IMR-90 (cell line): ENCODE data around the gene HIGD2A. TPM values are rescaled to one million over a fixed set of nuclear protein-coding genes. Genes with fewer than 3 reads are reported as not detected.

Experiments used
- ATAC-seq: fragments of 200-7000 bp; cut with Tn5 transposase; 2 replicates; pipeline ENCODE4 v1.9.1; 2020; ENCODE audit warnings: low read depth, mild to moderate bottlenecking, moderate library complexity
- BruUV-seq: library from RNA; stranded (reverse); fragments of 400-500 nt; replicated peaks from 2 replicates; lab custom pipeline; 2021; lab: Mats Ljungman, UMichigan
- CTCF ChIA-PET: fragments of 300-600 bp; formaldehyde crosslinking; extraction: SDS; loops from one replicate; lab custom pipeline; 2021; ENCODE audit warnings: antibody characterized with exemption; lab: Yijun Ruan, JAX
- POLR2A ChIA-PET: fragments of 300-600 bp; sonication (Branson Sonifier 250); formaldehyde crosslinking; loops from one replicate; lab custom pipeline; 2022; ENCODE audit warnings: antibody characterized with exemption; ENCODE audit not compliant: unreplicated experiment; lab: Charles Lee
- DNase-seq: peaks from one replicate; pipeline ENCODE4 v3.0.0; 2013
- H2AFZ ChIP-seq: replicated peaks from 2 replicates; pipeline ENCODE3; 2013; ENCODE audit warnings: low read length, mild to moderate bottlenecking; ENCODE audit not compliant: poor library complexity
- H2AK5ac ChIP-seq: 2 replicates; pipeline ENCODE4 v1.6.1; 2013; ENCODE audit warnings: low read depth, low read length, inconsistent platforms
- H2AK9ac ChIP-seq: replicated peaks from 2 replicates; pipeline ENCODE3; 2013; ENCODE audit warnings: mild to moderate bottlenecking, low read depth, low read length, moderate library complexity; ENCODE audit not compliant: poor library complexity
- H2BK120ac ChIP-seq: 2 replicates; pipeline ENCODE4 v1.6.1; 2013; ENCODE audit warnings: low read depth, low read length, inconsistent platforms
- H2BK15ac ChIP-seq: 3 replicates; pipeline ENCODE4 v1.6.1; 2013; ENCODE audit warnings: low read depth, low read length, inconsistent platforms
- H2BK20ac ChIP-seq: 2 replicates; pipeline ENCODE4 v1.6.1; 2013; ENCODE audit warnings: low read depth, mild to moderate bottlenecking, inconsistent platforms, low read length, moderate library complexity
- H2BK5ac ChIP-seq: 2 replicates; pipeline ENCODE4 v1.6.1; 2013; ENCODE audit warnings: mild to moderate bottlenecking, low read depth, low read length, inconsistent platforms; ENCODE audit not compliant: poor library complexity, severe bottlenecking
- H3K14ac ChIP-seq: replicated peaks from 2 replicates; pipeline ENCODE4 v1.6.1; 2013; ENCODE audit warnings: low read depth, low read length, inconsistent platforms
- H3K18ac ChIP-seq: 2 replicates; pipeline ENCODE4 v1.6.1; 2013; ENCODE audit warnings: low read depth, low read length, control low read depth
- H3K23ac ChIP-seq: 2 replicates; pipeline ENCODE4 v1.6.1; 2013; ENCODE audit warnings: low read depth, low read length, inconsistent platforms
- H3K27ac ChIP-seq: 2 replicates; pipeline ENCODE4 v1.5.1; 2013; ENCODE audit warnings: mild to moderate bottlenecking, control low read depth, low read length; ENCODE audit not compliant: insufficient read depth
- H3K27me3 ChIP-seq: 2 replicates; pipeline ENCODE4 v1.6.1; 2013; ENCODE audit warnings: low read length; ENCODE audit not compliant: control insufficient read depth, insufficient read depth
- H3K36me3 ChIP-seq: 2 replicates; pipeline ENCODE4 v1.6.1; 2013; ENCODE audit warnings: low read length, mixed read lengths; ENCODE audit not compliant: control insufficient read depth, insufficient read depth
- H3K4ac ChIP-seq: 2 replicates; pipeline ENCODE4 v1.6.1; 2013; ENCODE audit warnings: low read depth, low read length, inconsistent platforms
- H3K4me1 ChIP-seq: 2 replicates; pipeline ENCODE4 v1.6.1; 2013; ENCODE audit warnings: low read length, mixed read lengths; ENCODE audit not compliant: control insufficient read depth, insufficient read depth
- H3K4me2 ChIP-seq: 2 replicates; pipeline ENCODE4 v1.6.1; 2013; ENCODE audit warnings: low read depth, mild to moderate bottlenecking, control low read depth, low read length, moderate library complexity
- H3K4me3 ChIP-seq: 2 replicates; pipeline ENCODE4 v1.5.1; 2013; ENCODE audit warnings: low read depth, mild to moderate bottlenecking, control low read depth, low read length, moderate library complexity; ENCODE audit not compliant: insufficient read depth
- H3K56ac ChIP-seq: 2 replicates; pipeline ENCODE4 v1.6.1; 2013; ENCODE audit warnings: low read length, inconsistent platforms; ENCODE audit not compliant: insufficient read depth; ENCODE audit errors: extremely low read depth
- H3K79me1 ChIP-seq, 2 experiments: 2 replicates each; pipeline ENCODE4 v1.6.1; 2013; ENCODE audit warnings: low read length in 2 of 2, inconsistent platforms in 1 of 2, low read depth in 1 of 2
- H3K9ac ChIP-seq: 2 replicates; pipeline ENCODE4 v1.6.1; 2013; ENCODE audit warnings: low read depth, low read length, control low read depth
- H3K9me1 ChIP-seq: 2 replicates; pipeline ENCODE4 v1.6.1; 2013; ENCODE audit warnings: low read length, inconsistent platforms; ENCODE audit not compliant: insufficient read depth
- H3K9me3 ChIP-seq: 2 replicates; pipeline ENCODE4 v1.6.1; 2013; ENCODE audit warnings: low read length; ENCODE audit not compliant: control insufficient read depth, insufficient read depth
- H4K20me1 ChIP-seq: 2 replicates; pipeline ENCODE4 v1.6.1; 2013; ENCODE audit warnings: low read length, inconsistent platforms; ENCODE audit not compliant: insufficient read depth
- H4K5ac ChIP-seq: 2 replicates; pipeline ENCODE4 v1.6.1; 2013; ENCODE audit warnings: mild to moderate bottlenecking, low read depth, low read length, control low read depth
- H4K8ac ChIP-seq, 2 experiments: 2 replicates each; pipeline ENCODE4 v1.6.1; 2013; ENCODE audit warnings: low read depth in 2 of 2, low read length in 2 of 2, control low read depth in 1 of 2, inconsistent platforms in 1 of 2
- H4K91ac ChIP-seq: 2 replicates; pipeline ENCODE4 v1.6.1; 2013; ENCODE audit warnings: low read depth, low read length, inconsistent platforms; ENCODE audit not compliant: insufficient read depth
- BHLHE40 ChIP-seq: fragments of 150-350 bp; IDR thresholded peaks from 2 replicates; pipeline ENCODE4 v1.6.1; 2016; ENCODE audit warnings: mild to moderate bottlenecking, low read depth, low read length
- CHD1 ChIP-seq: IDR thresholded peaks from 2 replicates; pipeline ENCODE4 v1.6.1; 2012; ENCODE audit warnings: low read depth, low read length, improper control_type of control experiment
- FOS ChIP-seq: fragments of 150-350 bp; IDR thresholded peaks from 2 replicates; pipeline ENCODE4 v1.6.1; 2016; ENCODE audit warnings: low read depth, low read length
- MAFK ChIP-seq: IDR thresholded peaks from 2 replicates; pipeline ENCODE4 v1.6.1; 2012; ENCODE audit warnings: low read depth, low read length, improper control_type of control experiment
- MAZ ChIP-seq: IDR thresholded peaks from 2 replicates; pipeline ENCODE4 v1.6.1; 2012; ENCODE audit warnings: low read depth, mild to moderate bottlenecking, low read length, improper control_type of control experiment, moderate library complexity, borderline replicate concordance
- MXI1 ChIP-seq: IDR thresholded peaks from 2 replicates; pipeline ENCODE4 v1.6.1; 2012; ENCODE audit warnings: low read depth, mild to moderate bottlenecking, low read length, moderate library complexity, borderline replicate concordance
- NFE2L2 ChIP-seq: fragments of 150-350 bp; IDR thresholded peaks from 2 replicates; pipeline ENCODE4 v1.6.1; 2016; ENCODE audit warnings: low read depth, mild to moderate bottlenecking, low read length
- POLR2A ChIP-seq: IDR thresholded peaks from 2 replicates; pipeline ENCODE4 v1.6.1; 2012; ENCODE audit warnings: mild to moderate bottlenecking, low read depth, low read length
- RAD21 ChIP-seq: IDR thresholded peaks from 2 replicates; pipeline ENCODE4 v1.6.1; 2012; ENCODE audit warnings: low read length, improper control_type of control experiment
- RCOR1 ChIP-seq: IDR thresholded peaks from 2 replicates; pipeline ENCODE4 v1.6.1; 2012; ENCODE audit warnings: mild to moderate bottlenecking, low read length, improper control_type of control experiment; ENCODE audit not compliant: insufficient replicate concordance
- SMC3 ChIP-seq: fragments of 150-350 bp; IDR thresholded peaks from 2 replicates; pipeline ENCODE4 v1.6.1; 2016; ENCODE audit warnings: low read depth, mild to moderate bottlenecking, antibody characterized with exemption, low read length, moderate library complexity
- WGBS, 2 experiments: methylation state at CpG; one replicate each; pipeline versions ENCODE4 v1.1.5 to v1.1.7; 2013; ENCODE audit warnings: missing lambda C conversion rate in 2 of 2; ENCODE audit not compliant: insufficient read length in 1 of 2; ENCODE audit errors: extremely low coverage in 2 of 2; 5-methylcytosine and 5-hydroxymethylcytosine counted together
- dilution Hi-C: fragments of 300-500 bp; cut with HindIII; formaldehyde crosslinking; loops from one replicate; pipeline ENCODE4 v1.14.3; 2018; ENCODE audit warnings: low sequenced_read_pairs; ENCODE audit not compliant: unreplicated experiment
- in situ Hi-C: fragments of 300-500 bp; cut with MboI; formaldehyde crosslinking; loops from 3 replicates; pipeline ENCODE4 v1.14.3; 2019; ENCODE audit warnings: low sequenced_read_pairs, inconsistent platforms, mixed read lengths
- intact Hi-C: fragments of 100-400 bp; cut with micrococcal nuclease; formaldehyde crosslinking; loops from 2 replicates; pipeline ENCODE4 v1.10.0; 2022
- polyA plus RNA-seq, 3 experiments: library from polyadenylated mRNA; depleted of rRNA; stranded (reverse); fragments of >200 nt; gene quantifications; 2 replicates each; pipeline ENCODE4 v1.2.3, GENCODE V29; 2012; ENCODE audit warnings: low replicate concordance in 1 of 3
- total RNA-seq: library from RNA; depleted of rRNA; stranded (reverse); fragments of >200 nt; gene quantifications from 2 replicates; pipeline ENCODE4 v1.2.3, GENCODE V29; 2012
- TF ChIP-seq, protein P1 (sequence below): conservative IDR thresholded peaks from 2 replicates; pipeline ENCODE4 v1.5.1; 2012; ENCODE audit warnings: mild to moderate bottlenecking, low read depth, low read length, improper control_type of control experiment
- TF ChIP-seq, protein P2 (sequence below): fragments of 150-350 bp; IDR thresholded peaks from 2 replicates; pipeline ENCODE4 v1.6.1; 2017; ENCODE audit warnings: mild to moderate bottlenecking, antibody characterized with exemption, low read length, low read depth

HIGD2A gene
- total and polyA plus RNA-seq, 2 of the 4 experiments (the other 2 are of a cell fraction) = 35.0 to 131 TPM

DNA sequence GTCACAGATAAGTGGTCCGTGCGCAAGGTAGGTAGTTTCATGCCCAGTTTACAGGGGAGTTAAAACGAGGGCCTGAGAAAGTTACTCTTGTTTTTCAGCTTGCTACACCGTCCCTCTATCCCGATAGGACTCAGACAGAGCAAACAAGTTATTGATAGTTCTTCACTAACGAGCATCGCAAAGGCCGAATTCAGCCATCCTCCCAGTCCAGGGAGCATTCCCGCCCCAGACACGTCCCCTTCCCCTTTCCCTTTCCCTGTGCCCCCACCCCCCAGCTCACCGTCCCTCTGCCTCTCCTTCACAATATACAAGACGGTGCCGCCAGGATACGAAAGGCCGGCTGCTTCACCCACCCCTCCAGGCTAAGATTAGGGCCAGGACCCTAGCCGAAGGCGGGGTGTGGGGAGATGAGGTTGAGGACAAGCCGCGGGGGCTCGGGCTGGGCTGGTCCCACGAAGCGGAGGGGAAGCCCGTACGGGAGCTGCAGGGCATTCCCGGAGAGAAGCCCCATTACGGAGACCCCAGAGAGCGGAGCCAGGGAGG lies 27.6 kb upstream of the HIGD2A start:
- POLR2A ChIA-PET = no interaction called here
- in situ Hi-C loops = no loop called here
- TF ChIP-seq CHD1 (no peak), MXI1 (no peak), FOS (no peak), MAFK (no peak), BHLHE40 (no peak), RAD21 (no peak), POLR2A (no peak), RCOR1 (no peak), MAZ (no peak), NFE2L2 (no peak), SMC3 (no peak)
- TF ChIP-seq, protein P1, sequence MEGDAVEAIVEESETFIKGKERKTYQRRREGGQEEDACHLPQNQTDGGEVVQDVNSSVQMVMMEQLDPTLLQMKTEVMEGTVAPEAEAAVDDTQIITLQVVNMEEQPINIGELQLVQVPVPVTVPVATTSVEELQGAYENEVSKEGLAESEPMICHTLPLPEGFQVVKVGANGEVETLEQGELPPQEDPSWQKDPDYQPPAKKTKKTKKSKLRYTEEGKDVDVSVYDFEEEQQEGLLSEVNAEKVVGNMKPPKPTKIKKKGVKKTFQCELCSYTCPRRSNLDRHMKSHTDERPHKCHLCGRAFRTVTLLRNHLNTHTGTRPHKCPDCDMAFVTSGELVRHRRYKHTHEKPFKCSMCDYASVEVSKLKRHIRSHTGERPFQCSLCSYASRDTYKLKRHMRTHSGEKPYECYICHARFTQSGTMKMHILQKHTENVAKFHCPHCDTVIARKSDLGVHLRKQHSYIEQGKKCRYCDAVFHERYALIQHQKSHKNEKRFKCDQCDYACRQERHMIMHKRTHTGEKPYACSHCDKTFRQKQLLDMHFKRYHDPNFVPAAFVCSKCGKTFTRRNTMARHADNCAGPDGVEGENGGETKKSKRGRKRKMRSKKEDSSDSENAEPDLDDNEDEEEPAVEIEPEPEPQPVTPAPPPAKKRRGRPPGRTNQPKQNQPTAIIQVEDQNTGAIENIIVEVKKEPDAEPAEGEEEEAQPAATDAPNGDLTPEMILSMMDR = no peak
- TF ChIP-seq, protein P2, sequence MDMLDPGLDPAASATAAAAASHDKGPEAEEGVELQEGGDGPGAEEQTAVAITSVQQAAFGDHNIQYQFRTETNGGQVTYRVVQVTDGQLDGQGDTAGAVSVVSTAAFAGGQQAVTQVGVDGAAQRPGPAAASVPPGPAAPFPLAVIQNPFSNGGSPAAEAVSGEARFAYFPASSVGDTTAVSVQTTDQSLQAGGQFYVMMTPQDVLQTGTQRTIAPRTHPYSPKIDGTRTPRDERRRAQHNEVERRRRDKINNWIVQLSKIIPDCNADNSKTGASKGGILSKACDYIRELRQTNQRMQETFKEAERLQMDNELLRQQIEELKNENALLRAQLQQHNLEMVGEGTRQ = no peak
- H3K9ac ChIP-seq = peak overlapping the region; percentile 86
- dilution Hi-C loops = no loop called here
- peak overlapping the region; percentile 90 for H3K4me3 ChIP-seq
- peak overlapping the region; percentile 18; the same call in 1 of the 2 replicates for H3K23ac ChIP-seq
- peak overlapping the region; percentile 91 for H3K27ac ChIP-seq
- CTCF ChIA-PET = no interaction called here
- H2BK15ac ChIP-seq = no peak overlapping the region
- no peak overlapping the region for H2BK20ac ChIP-seq
- DNase-seq (peak; percentile 4), ATAC-seq (no peak; the same call in none of the 2 replicates)
- H3K27me3 ChIP-seq = no peaks in the 10 kb centered on the region
- H3K36me3 ChIP-seq = peaks cover 8% of the 10 kb centered on the region
- H3K9me3 ChIP-seq = no peaks in the 10 kb centered on the region
- H3K4me1 ChIP-seq = peaks cover 4% of the 10 kb centered on the region
- intact Hi-C loops = loop anchor here (5.0 kb wide), 2 partner anchors 209 to 634 kb away; no protein-coding TSS in a partner anchor
- peaks cover 16 to 28% of the 10 kb centered on the region in 2 experiments for H3K79me1 ChIP-seq
- peak overlapping the region; percentile 37 for H2AK5ac ChIP-seq
- H3K56ac ChIP-seq = peak overlapping the region; percentile 77; the same call in 1 of the 2 replicates
- H4K91ac ChIP-seq = no peak overlapping the region; the same call in 1 of the 2 replicates
- no TSS peak for BruUV-seq
- WGBS, 2 experiments = 0% methylated on average over 4 of the region's 27 CpGs; no CpG with 5 or more reads in 1 of the 2 experiments
- peak overlapping the region; percentile 86 for H3K4ac ChIP-seq
- peak overlapping the region; percentile 97 for H2AFZ ChIP-seq
- H2AK9ac ChIP-seq = peak overlapping the region; percentile 75
- H2BK120ac ChIP-seq = no peak overlapping the region
- H2BK5ac ChIP-seq = peak overlapping the region; percentile 22
- peak overlapping the region; percentile 79 for H3K14ac ChIP-seq
- H3K18ac ChIP-seq = 0 out of 2 replicates have a peak overlapping the region, but pooled peaks have one; percentile 22
- peaks cover 17% of the 10 kb centered on the region; the same call in 1 of the 2 replicates for H4K20me1 ChIP-seq
- H4K8ac ChIP-seq = peak overlapping the region; percentile 73 to 82; a peak in 2 of 4 replicates
- peak overlapping the region; percentile 99 for H3K4me2 ChIP-seq
- 0 out of 2 replicates have a peak overlapping the region, but pooled peaks have one; percentile 6 for H4K5ac ChIP-seq
- H3K9me1 ChIP-seq = peaks cover 3% of the 10 kb centered on the region
